Vagina (tissue), 2 donors: ENCODE data around the gene PARD3.

ENCODE experiments used
- CTCF ChIP-seq, 3 experiments: fragments of 450-650 bp in 2 of 3; fragments of 200-600 bp in 1 of 3; sonication (generic) in 1 of 3; IDR thresholded peaks; one replicate each; pipeline ENCODE4 v1.5.1; 2017 to 2019; ENCODE audit warnings: antibody characterized with exemption in 3 of 3, mild to moderate bottlenecking in 2 of 3, moderate library complexity in 2 of 3
- POLR2A ChIP-seq, 2 donors: fragments of 450-650 bp; IDR thresholded peaks; one replicate each; pipeline ENCODE4 v1.6.1; 2017; ENCODE audit warnings: antibody characterized with exemption in 2 of 2, mild to moderate bottlenecking in 2 of 2, moderate library complexity in 2 of 2
- POLR2AphosphoS5 ChIP-seq, 2 donors: sonication (generic); formaldehyde crosslinking; IDR thresholded peaks; one replicate each; pipeline ENCODE4 v1.9.0; 2017; ENCODE audit warnings: antibody characterized with exemption in 2 of 2, mild to moderate bottlenecking in 2 of 2, low read depth in 1 of 2; ENCODE audit not compliant: insufficient read depth in 1 of 2

- no peak for TF ChIP-seq CTCF (IDR thresholded peaks at IDR 0.05)
- no peak for TF ChIP-seq POLR2AphosphoS5 (IDR thresholded peaks at IDR 0.05; ENCODE audit: insufficient read depth in 1 of 2, low read depth in 1 of 2)
- no peak for TF ChIP-seq POLR2A (IDR thresholded peaks at IDR 0.05)
Observed at GRCh38 chr10:34106356-34106885, 708.7 kb downstream of the PARD3 start.
